ENCODE results near the gene OSBPL7.
"Not testable (repeated sequence)": the region's sequence is repeated elsewhere in the genome, so short reads cannot be mapped to it uniquely, and the experiment has no call there.

Gene OSBPL7

DNA sequence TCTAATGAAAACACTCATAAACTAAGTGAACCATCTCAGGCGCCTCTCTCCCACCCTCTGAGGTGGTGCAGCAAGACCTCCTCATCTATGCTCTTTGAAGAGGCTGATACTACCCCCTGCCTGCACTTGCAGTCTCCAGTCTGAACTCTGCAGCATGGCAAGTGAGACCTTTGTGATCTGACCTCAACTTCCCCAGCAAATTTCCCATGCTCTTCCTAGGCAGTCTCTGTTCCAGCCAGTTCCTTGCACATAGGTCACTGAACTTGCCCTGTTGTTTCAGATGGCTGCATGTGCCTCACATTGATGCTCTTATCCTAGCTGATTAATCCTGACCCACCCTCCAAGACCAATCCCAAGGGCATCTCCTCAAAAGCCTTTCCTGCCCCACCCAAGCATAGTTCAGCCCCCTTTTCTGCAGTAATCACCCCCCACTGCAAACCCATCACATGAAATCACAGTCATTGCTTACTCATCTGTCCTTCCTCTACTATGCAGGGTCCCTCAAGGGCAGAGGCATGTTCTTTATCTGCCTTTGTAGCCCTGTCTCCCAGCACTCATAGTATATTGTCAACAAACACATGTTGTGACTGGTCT, 46.5 kb downstream of the OSBPL7 start:
- no peak for DNase-seq (ENCODE audit: low read depth in 1 of 2, low spot score in 1 of 2)

GRCh38 chr17:47774331-47774730, 47.3 kb downstream of the OSBPL7 start:
- no peak for DNase-seq (ENCODE audit: low read depth in 1 of 2, low spot score in 1 of 2)

- DNase-seq (ENCODE audit: low read depth in 1 of 2, low spot score in 1 of 2) = not testable (repeated sequence)
Observed at GRCh38 chr17:47773649-47774048, 47.9 kb downstream of the OSBPL7 start.

DNA sequence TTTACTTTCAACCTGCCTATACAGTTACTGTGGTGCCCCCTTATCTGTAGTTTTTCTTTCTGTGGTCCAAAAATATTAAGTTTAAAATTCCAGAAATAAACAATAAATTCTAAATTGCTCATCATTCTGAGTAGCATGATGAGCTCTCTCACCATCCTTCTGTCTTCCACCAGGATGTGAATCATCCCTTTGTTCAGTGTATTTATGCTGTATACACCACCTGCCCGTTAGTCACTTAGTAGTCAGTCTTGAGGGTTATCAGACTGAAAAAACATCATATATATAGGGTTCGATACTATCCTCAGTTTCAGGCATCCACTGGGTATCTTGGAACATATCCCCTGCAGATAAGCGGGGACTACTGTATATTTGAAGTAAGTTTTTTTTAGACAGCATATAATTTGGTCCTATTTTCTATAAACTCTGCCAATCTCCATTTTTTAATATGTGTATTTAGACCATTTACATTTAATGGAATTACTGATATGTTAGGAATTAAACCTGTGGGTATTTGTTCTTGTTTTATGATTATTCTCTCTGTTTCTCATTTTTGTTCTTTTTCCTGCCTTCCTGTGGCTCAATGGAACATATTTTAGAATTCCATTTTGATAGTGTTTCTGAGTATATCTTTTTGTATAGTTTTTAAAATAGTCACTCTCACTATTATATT, 57.5 kb downstream of the OSBPL7 start:
- no peak for DNase-seq (ENCODE audit: low read depth in 1 of 2, low spot score in 1 of 2)

GRCh38 chr17:47762728-47763127, 58.9 kb downstream of the OSBPL7 start:
- DNase-seq (ENCODE audit: low read depth in 1 of 2, low spot score in 1 of 2) = no peak

DNA sequence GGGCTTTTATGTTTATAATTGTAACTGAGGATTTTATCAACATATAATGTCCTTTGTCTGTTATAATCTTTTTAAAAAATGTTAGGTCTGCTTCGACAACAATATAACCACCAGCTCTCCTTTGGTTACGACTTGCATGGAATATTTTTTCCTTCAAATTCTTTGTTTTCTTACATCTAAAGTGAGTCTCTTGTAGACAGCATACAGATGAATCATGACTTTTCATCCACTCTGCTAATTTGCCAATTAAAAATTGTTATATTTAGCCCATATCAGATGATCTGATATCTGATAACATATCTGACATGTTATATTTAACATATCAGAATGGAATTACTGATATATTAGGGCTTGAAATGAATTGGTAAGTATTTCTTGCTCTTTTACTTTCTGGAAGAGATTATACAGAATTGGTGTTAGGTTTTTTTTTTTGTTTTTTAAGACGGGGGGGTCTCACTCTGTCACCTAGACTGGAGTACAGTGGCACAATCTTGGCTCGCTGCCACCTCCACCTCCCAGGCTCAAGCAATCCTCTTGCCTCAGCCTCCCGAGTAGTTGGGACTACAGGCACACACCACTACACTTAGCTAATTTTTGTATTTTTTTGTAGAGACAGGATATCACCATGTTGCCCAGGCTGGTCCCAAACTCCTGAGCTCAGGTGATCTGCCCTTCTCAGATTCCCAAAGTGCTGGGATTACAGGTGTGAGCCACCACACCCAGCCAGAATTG, 61.0 kb downstream of the OSBPL7 start:
- no peak for DNase-seq (ENCODE audit: low read depth in 1 of 2, low spot score in 1 of 2)

DNA sequence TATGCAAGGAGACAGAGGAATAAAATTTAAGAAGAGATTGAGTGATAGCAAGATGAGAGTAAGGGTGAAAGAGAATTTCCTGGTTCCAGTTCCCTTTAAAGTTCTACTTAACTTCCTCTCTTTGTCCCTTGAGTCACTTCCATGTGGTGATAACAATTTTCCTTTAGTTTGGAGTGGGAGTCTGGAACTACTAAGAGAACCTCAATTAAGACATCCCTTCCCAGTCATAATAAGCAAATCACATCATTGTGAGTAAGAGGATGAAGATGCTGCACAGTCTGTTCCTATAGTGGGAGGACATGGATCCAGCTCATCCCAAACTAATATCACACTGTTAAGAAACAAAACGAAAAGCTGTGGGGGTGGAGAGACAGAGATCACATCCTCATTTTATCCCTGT, 64.2 kb downstream of the OSBPL7 start:
- no peak for DNase-seq (ENCODE audit: low read depth in 1 of 2, low spot score in 1 of 2)
